Stimulated activated CD4-positive, alpha-beta T cell treated with anti-CD3 and anti-CD28 coated beads, Interleukin-4, amount 100 ng/mL, for 24 hours (primary cell): ENCODE measurements around the gene CABP7.

ENCODE experiments used
- DNase-seq: peaks from one replicate; pipeline ENCODE4 v3.0.0-alpha.2; 2020

CABP7 gene

GRCh38 chr22:29719899-29720645 is at the start of gene CABP7:
TSS of gene CABP7 (plus strand) at chr22:29720003. CDS start at chr22:29720425, 422 bp downstream.
- DNase-seq: no peak

- no peak for DNase-seq
Measured at GRCh38 chr22:29670626-29671025, 49.2 kb upstream of the CABP7 start.

- DNase-seq: no peak
Measured at GRCh38 chr22:29673361-29674066, 46.3 kb upstream of the CABP7 start.

- no peak for DNase-seq
Measured at GRCh38 chr22:29674121-29674520, 45.7 kb upstream of the CABP7 start.

- no peak for DNase-seq
Measured at GRCh38 chr22:29679316-29679715, 40.5 kb upstream of the CABP7 start.

- DNase-seq: no peak
Measured at GRCh38 chr22:29683536-29683935, 36.3 kb upstream of the CABP7 start.

GRCh38 chr22:29684244-29684643 is 35.6 kb upstream of the CABP7 start:
- no peak for DNase-seq

- DNase-seq: no peak
Measured at GRCh38 chr22:29689206-29689879, 30.5 kb upstream of the CABP7 start.

GRCh38 chr22:29689880-29690213 is 30.0 kb upstream of the CABP7 start:
- peak; percentile 49 for DNase-seq

GRCh38 chr22:29690476-29690875 is 29.3 kb upstream of the CABP7 start:
- no peak for DNase-seq

GRCh38 chr22:29691636-29692326 is 28.0 kb upstream of the CABP7 start:
- DNase-seq: no peak

GRCh38 chr22:29692327-29692640 is 27.5 kb upstream of the CABP7 start:
- no peak for DNase-seq

- DNase-seq: no peak
Measured at GRCh38 chr22:29693161-29693560, 26.6 kb upstream of the CABP7 start.

GRCh38 chr22:29693671-29694070 is 26.1 kb upstream of the CABP7 start:
- DNase-seq: no peak

GRCh38 chr22:29695129-29695926 is 24.5 kb upstream of the CABP7 start:
- no peak for DNase-seq

GRCh38 chr22:29697853-29698598 is 21.8 kb upstream of the CABP7 start:
- DNase-seq: no peak

- DNase-seq: no peak
Measured at GRCh38 chr22:29700206-29700899, 19.4 kb upstream of the CABP7 start.

- DNase-seq: no peak
Measured at GRCh38 chr22:29700900-29701154, 19.0 kb upstream of the CABP7 start.

- no peak for DNase-seq
Measured at GRCh38 chr22:29701155-29701999, 18.4 kb upstream of the CABP7 start.
